Liver (tissue), 9 donors: ENCODE results near the gene DNMT1. TPM values are rescaled to one million over a fixed set of nuclear protein-coding genes. Genes with fewer than 3 reads are reported as not detected.
"Not testable (repeated sequence)": the region's sequence is repeated elsewhere in the genome, so short reads cannot be mapped to it uniquely, and the experiment has no call there.

Source experiments
- DNase-seq: peaks from one replicate; pipeline ENCODE4 v3.0.0-alpha.2; 2017; ENCODE audit warnings: low spot score
- H3K27ac ChIP-seq, 2 donors: one replicate each; pipeline ENCODE4 v1.7.0; 2013; ENCODE audit warnings: inconsistent platforms in 2 of 2, low read length in 2 of 2, control low read depth in 1 of 2, low read depth in 1 of 2, mild to moderate bottlenecking in 1 of 2
- H3K27me3 ChIP-seq, 4 donors: one replicate each; pipeline versions ENCODE4 v1.6.1 to v1.7.0; 2013; ENCODE audit warnings: low read length in 3 of 4, inconsistent platforms in 1 of 4, mild to moderate bottlenecking in 1 of 4, moderate library complexity in 1 of 4; ENCODE audit not compliant: control insufficient read depth in 4 of 4, insufficient read depth in 4 of 4
- H3K36me3 ChIP-seq, 4 donors: one replicate each; pipeline versions ENCODE4 v1.6.1 to v1.7.0; 2013; ENCODE audit warnings: low read length in 3 of 4, mild to moderate bottlenecking in 3 of 4, low read depth in 1 of 4, moderate library complexity in 1 of 4; ENCODE audit not compliant: control insufficient read depth in 4 of 4, insufficient read depth in 3 of 4
- H3K4me1 ChIP-seq, 4 donors: one replicate each; pipeline versions ENCODE4 v1.6.1 to v1.7.0; 2013; ENCODE audit warnings: low read length in 3 of 4, mild to moderate bottlenecking in 3 of 4, moderate library complexity in 1 of 4; ENCODE audit not compliant: control insufficient read depth in 4 of 4, insufficient read depth in 4 of 4
- H3K4me3 ChIP-seq, 3 donors: one replicate each; pipeline versions ENCODE4 v1.6.1 to v1.7.0; 2013; ENCODE audit warnings: low read length in 3 of 3, control low read depth in 1 of 3, low read depth in 1 of 3, mild to moderate bottlenecking in 1 of 3
- H3K9ac ChIP-seq, 2 donors: one replicate each; pipeline ENCODE4 v1.7.0; 2013; ENCODE audit warnings: low read length in 2 of 2, mild to moderate bottlenecking in 2 of 2, moderate library complexity in 2 of 2, control low read depth in 1 of 2, low read depth in 1 of 2
- H3K9me3 ChIP-seq, 4 donors: one replicate each; pipeline versions ENCODE4 v1.6.1 to v1.7.0; 2013; ENCODE audit warnings: low read length in 3 of 4; ENCODE audit not compliant: control insufficient read depth in 4 of 4
- EGR1 ChIP-seq, 2 donors: IDR thresholded peaks; 2 replicates each; pipeline ENCODE4 v1.6.1; 2016 to 2018; ENCODE audit warnings: antibody characterized with exemption in 2 of 2, low read depth in 2 of 2
- FOXA1 ChIP-seq: IDR thresholded peaks from 2 replicates; pipeline ENCODE4 v1.6.1; 2016; ENCODE audit warnings: antibody characterized with exemption
- FOXA2 ChIP-seq: IDR thresholded peaks from 2 replicates; pipeline ENCODE4 v1.6.1; 2016; ENCODE audit warnings: antibody characterized with exemption
- GABPA ChIP-seq, 2 donors: IDR thresholded peaks in 1 of 2; conservative IDR thresholded peaks in 1 of 2; 2 replicates each; pipeline ENCODE4 v1.6.1; 2016; ENCODE audit warnings: antibody characterized with exemption in 2 of 2, mild to moderate bottlenecking in 1 of 2, moderate library complexity in 1 of 2
- HNF4A ChIP-seq, 2 donors: conservative IDR thresholded peaks; 2 replicates each; pipeline ENCODE4 v1.6.1; 2016; ENCODE audit warnings: antibody characterized with exemption in 2 of 2, mild to moderate bottlenecking in 2 of 2
- HNF4G ChIP-seq: IDR thresholded peaks from 2 replicates; pipeline ENCODE4 v1.6.1; 2016; ENCODE audit warnings: antibody characterized with exemption
- JUND ChIP-seq, 2 donors: IDR thresholded peaks; 2 replicates each; pipeline ENCODE4 v1.6.1; 2016; ENCODE audit warnings: antibody characterized with exemption in 2 of 2
- NR2F2 ChIP-seq: IDR thresholded peaks from 2 replicates; pipeline ENCODE4 v1.6.1; 2016; ENCODE audit warnings: antibody characterized with exemption
- RAD21 ChIP-seq, 2 donors: IDR thresholded peaks; 2 replicates each; pipeline ENCODE4 v1.6.1; 2016; ENCODE audit warnings: antibody characterized with exemption in 2 of 2, mild to moderate bottlenecking in 2 of 2
- RXRA ChIP-seq, 2 donors: IDR thresholded peaks; 2 replicates each; pipeline ENCODE4 v1.6.1; 2017 to 2018; ENCODE audit warnings: antibody characterized with exemption in 2 of 2, mild to moderate bottlenecking in 1 of 2
- SP1 ChIP-seq: IDR thresholded peaks from 2 replicates; pipeline ENCODE4 v1.6.1; 2018; ENCODE audit warnings: antibody characterized with exemption, mild to moderate bottlenecking
- TAF1 ChIP-seq: conservative IDR thresholded peaks from 2 replicates; pipeline ENCODE4 v1.6.1; 2016; ENCODE audit warnings: antibody characterized with exemption, mild to moderate bottlenecking
- YY1 ChIP-seq: IDR thresholded peaks from 2 replicates; pipeline ENCODE4 v1.6.1; 2016; ENCODE audit warnings: antibody characterized with exemption, mild to moderate bottlenecking
- whole genome bisulfite sequencing: extraction: QIAGEN DNeasy Blood & Tissue Kit; methylation state at CpG from one replicate; pipeline ENCODE4 v1.1.7; 2013; 5-methylcytosine and 5-hydroxymethylcytosine counted together
- polyA plus RNA-seq, 2 donors: library from polyadenylated mRNA; stranded (reverse) in 1 of 2; unstranded in 1 of 2; fragments of 200-250 nt in 1 of 2; fragments of >200 nt in 1 of 2; fragmentation: Nextera tagmentation in 1 of 2; extraction: Ambion mirVana in 1 of 2; gene quantifications; one replicate each; pipeline versions ENCODE4 v1.2.1 to v1.2.3, GENCODE V29; 2013 to 2015
- total RNA-seq, 2 donors: library from RNA; depleted of rRNA; stranded (reverse); fragments of >200 nt; gene quantifications; one replicate each; pipeline ENCODE4 v1.2.3, GENCODE V29; 2014
- TF ChIP-seq, protein P1 (sequence below): IDR thresholded peaks from 2 replicates; pipeline ENCODE4 v1.6.1; 2016; ENCODE audit warnings: antibody characterized with exemption
- TF ChIP-seq, protein P2 (sequence below): IDR thresholded peaks from 2 replicates; pipeline ENCODE4 v1.6.1; 2016; ENCODE audit warnings: antibody characterized with exemption
- TF ChIP-seq, protein P3 (sequence below): fragments of 150-350 bp; IDR thresholded peaks from 2 replicates; pipeline ENCODE4 v1.5.1; 2017; ENCODE audit warnings: improper control_type of control experiment, low read depth, low read length; ENCODE audit not compliant: missing input control
- TF ChIP-seq, protein P4 (sequence below): IDR thresholded peaks from 2 replicates; pipeline ENCODE4 v1.6.1; 2016; ENCODE audit warnings: antibody characterized with exemption, mild to moderate bottlenecking
- TF ChIP-seq, protein P5 (sequence below): IDR thresholded peaks from 2 replicates; pipeline ENCODE4 v1.6.1; 2016; ENCODE audit warnings: antibody characterized with exemption
- donor health status: healthy.
- donor health status: healthy.
- donor health status: healthy.
- donor health status: healthy.
- donor health status: healthy.

Gene DNMT1
- total and polyA plus RNA-seq, 4 donors, result 8.7 to 47.1 (median 20.0) TPM

DNA sequence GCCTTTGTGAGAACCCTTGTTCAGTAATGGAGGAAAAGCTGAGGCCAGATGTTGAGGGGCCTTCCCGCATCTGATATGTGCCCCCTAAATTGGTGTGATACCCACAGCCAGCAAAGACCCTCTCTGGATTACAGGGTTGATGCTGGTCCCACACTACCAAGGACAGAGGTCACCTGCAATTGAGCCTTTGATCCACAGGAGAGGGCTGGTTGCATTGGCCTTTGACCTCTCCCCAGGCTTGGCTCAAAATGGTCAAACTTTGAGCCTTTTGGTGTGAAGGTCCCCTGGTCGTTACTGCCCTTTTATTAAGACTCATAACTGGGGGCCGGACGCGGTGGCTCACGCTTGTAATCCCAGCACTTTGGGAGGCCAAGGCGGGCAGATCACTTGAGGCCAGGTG, 48.9 kb upstream of the DNMT1 start:
- DNase-seq, result no peak
- Histone ChIP-seq H3K9me3 (no peaks in the 10 kb centered on the region), H3K36me3 (no peaks in the 10 kb centered on the region), H3K4me1 (peaks cover 4 to 12% (median 10%) of the 10 kb centered on the region in 4 donors), H3K9ac (no peak overlapping the region), H3K27ac (no peak overlapping the region), H3K27me3 (no peaks in the 10 kb centered on the region), H3K4me3 (no peak overlapping the region)
- TF ChIP-seq TAF1 (no peak), HNF4A (conservative IDR thresholded peaks at IDR 0.05) (peak; percentile 37 to 56), NR2F2 (peak; percentile 48), YY1 (no peak), FOXA2 (no peak)
- TF ChIP-seq, protein P1, sequence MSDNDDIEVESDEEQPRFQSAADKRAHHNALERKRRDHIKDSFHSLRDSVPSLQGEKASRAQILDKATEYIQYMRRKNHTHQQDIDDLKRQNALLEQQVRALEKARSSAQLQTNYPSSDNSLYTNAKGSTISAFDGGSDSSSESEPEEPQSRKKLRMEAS, result no peak
- WGBS, result 85% methylated on average over 7 of the region's 7 CpGs

DNA sequence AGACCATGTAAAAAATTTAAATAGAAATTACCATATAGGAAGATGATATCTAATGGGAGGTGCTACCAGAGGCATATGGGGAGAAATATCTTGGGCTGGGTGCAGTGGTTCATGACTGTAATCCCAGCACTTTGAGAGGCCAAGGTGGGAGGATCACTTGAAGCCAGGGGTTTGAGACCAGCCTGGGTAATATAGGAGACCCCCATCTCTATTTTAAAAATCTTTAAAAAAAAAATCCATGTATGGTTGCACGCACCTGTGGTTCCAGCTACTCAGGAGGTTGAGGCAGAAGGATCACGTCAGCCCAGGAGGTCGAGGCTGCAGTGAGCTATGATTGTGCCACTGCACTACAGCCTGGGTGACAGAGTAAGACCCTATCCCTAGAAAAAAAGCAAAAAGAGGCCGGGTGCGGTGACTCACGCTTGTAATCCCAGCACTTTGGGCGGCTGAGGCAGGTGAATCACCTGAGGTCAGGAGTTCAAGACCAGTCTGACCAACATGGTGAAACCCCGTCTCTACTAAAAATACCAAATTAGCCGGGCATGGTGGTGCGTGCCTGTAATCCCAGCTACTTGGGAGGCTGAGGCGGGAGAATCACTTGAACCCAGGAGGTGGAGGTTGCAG, 47.2 kb upstream of the DNMT1 start:
- not testable (repeated sequence) for H3K27ac ChIP-seq, H3K9me3 ChIP-seq, H3K4me3 ChIP-seq, H3K36me3 ChIP-seq, H3K9ac ChIP-seq, DNase-seq, H3K27me3 ChIP-seq
- peaks cover 8 to 20% (median 13%) of the 10 kb centered on the region in 4 donors for H3K4me1 ChIP-seq
- WGBS, result 94% methylated on average over 11 of the region's 11 CpGs

DNA sequence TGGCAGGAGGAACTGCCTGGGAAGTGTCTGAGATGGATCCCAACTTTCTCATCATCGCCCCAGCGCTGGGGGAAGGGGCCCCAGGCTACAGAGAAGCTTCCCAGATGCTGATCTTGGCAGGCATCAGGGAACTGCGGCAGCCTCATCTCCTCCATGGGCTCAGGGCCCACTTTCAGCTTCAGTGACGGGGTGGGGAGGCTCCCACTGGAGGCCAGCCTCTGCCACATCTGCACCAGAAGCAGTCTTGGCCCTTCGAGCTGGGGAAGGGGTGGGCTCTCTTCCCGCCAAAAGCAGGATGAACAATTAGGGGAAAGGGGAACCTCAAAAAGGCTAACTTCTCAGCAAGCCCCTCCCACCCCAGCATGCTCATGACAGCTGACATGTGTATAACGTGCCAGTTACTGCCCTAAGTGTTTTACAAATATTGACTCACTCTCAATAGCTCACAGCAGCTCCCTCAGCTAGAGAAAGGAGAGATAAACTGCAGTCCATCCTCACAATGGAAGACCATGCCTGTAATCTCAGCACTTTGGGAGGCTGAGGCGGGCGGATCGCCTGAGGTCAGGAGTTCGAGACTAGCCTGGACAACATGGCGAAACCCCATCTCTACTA, 43.5 kb upstream of the DNMT1 start:
- Histone ChIP-seq H3K9ac (no peak overlapping the region), H3K27ac (peak overlapping the region; percentile 66 to 85), H3K4me3 (no peak overlapping the region), H3K36me3 (no peaks in the 10 kb centered on the region), H3K9me3 (no peaks in the 10 kb centered on the region), H3K4me1 (peaks cover 4 to 25% (median 13%) of the 10 kb centered on the region in 4 donors), H3K27me3 (no peaks in the 10 kb centered on the region)
- WGBS, result 45% methylated on average over 12 of the region's 12 CpGs
- DNase-seq, result no peak
- peak; percentile 41 for TF ChIP-seq FOXA2
- TF ChIP-seq FOXA1, result no peak
- TF ChIP-seq, protein P1, result no peak
- TF ChIP-seq RXRA (IDR thresholded peaks at IDR 0.05), result peak; percentile 14 to 74
- TF ChIP-seq YY1, result peak; percentile 56
- TF ChIP-seq, protein P2, sequence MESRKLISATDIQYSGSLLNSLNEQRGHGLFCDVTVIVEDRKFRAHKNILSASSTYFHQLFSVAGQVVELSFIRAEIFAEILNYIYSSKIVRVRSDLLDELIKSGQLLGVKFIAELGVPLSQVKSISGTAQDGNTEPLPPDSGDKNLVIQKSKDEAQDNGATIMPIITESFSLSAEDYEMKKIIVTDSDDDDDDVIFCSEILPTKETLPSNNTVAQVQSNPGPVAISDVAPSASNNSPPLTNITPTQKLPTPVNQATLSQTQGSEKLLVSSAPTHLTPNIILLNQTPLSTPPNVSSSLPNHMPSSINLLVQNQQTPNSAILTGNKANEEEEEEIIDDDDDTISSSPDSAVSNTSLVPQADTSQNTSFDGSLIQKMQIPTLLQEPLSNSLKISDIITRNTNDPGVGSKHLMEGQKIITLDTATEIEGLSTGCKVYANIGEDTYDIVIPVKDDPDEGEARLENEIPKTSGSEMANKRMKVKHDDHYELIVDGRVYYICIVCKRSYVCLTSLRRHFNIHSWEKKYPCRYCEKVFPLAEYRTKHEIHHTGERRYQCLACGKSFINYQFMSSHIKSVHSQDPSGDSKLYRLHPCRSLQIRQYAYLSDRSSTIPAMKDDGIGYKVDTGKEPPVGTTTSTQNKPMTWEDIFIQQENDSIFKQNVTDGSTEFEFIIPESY, result no peak
- no peak for TF ChIP-seq HNF4G
- TF ChIP-seq GABPA (IDR thresholded peaks at IDR 0.05 in 1 of 2, conservative IDR thresholded peaks at IDR 0.05 in 1 of 2), result peak in 1 of 2 donors; percentile 27
- no peak for TF ChIP-seq NR2F2
- TF ChIP-seq, protein P3, sequence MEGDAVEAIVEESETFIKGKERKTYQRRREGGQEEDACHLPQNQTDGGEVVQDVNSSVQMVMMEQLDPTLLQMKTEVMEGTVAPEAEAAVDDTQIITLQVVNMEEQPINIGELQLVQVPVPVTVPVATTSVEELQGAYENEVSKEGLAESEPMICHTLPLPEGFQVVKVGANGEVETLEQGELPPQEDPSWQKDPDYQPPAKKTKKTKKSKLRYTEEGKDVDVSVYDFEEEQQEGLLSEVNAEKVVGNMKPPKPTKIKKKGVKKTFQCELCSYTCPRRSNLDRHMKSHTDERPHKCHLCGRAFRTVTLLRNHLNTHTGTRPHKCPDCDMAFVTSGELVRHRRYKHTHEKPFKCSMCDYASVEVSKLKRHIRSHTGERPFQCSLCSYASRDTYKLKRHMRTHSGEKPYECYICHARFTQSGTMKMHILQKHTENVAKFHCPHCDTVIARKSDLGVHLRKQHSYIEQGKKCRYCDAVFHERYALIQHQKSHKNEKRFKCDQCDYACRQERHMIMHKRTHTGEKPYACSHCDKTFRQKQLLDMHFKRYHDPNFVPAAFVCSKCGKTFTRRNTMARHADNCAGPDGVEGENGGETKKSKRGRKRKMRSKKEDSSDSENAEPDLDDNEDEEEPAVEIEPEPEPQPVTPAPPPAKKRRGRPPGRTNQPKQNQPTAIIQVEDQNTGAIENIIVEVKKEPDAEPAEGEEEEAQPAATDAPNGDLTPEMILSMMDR, result no peak
- TF ChIP-seq HNF4A (conservative IDR thresholded peaks at IDR 0.05), result peak; percentile 19 to 44
- TF ChIP-seq EGR1 (IDR thresholded peaks at IDR 0.05; ENCODE audit: low read depth in 2 of 2), result no peak
- TF ChIP-seq, protein P4, sequence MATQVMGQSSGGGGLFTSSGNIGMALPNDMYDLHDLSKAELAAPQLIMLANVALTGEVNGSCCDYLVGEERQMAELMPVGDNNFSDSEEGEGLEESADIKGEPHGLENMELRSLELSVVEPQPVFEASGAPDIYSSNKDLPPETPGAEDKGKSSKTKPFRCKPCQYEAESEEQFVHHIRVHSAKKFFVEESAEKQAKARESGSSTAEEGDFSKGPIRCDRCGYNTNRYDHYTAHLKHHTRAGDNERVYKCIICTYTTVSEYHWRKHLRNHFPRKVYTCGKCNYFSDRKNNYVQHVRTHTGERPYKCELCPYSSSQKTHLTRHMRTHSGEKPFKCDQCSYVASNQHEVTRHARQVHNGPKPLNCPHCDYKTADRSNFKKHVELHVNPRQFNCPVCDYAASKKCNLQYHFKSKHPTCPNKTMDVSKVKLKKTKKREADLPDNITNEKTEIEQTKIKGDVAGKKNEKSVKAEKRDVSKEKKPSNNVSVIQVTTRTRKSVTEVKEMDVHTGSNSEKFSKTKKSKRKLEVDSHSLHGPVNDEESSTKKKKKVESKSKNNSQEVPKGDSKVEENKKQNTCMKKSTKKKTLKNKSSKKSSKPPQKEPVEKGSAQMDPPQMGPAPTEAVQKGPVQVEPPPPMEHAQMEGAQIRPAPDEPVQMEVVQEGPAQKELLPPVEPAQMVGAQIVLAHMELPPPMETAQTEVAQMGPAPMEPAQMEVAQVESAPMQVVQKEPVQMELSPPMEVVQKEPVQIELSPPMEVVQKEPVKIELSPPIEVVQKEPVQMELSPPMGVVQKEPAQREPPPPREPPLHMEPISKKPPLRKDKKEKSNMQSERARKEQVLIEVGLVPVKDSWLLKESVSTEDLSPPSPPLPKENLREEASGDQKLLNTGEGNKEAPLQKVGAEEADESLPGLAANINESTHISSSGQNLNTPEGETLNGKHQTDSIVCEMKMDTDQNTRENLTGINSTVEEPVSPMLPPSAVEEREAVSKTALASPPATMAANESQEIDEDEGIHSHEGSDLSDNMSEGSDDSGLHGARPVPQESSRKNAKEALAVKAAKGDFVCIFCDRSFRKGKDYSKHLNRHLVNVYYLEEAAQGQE, result peak; percentile 36
- no peak for TF ChIP-seq RAD21 (IDR thresholded peaks at IDR 0.05)
- no peak for TF ChIP-seq TAF1
- TF ChIP-seq, protein P5, sequence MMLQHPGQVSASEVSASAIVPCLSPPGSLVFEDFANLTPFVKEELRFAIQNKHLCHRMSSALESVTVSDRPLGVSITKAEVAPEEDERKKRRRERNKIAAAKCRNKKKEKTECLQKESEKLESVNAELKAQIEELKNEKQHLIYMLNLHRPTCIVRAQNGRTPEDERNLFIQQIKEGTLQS, result no peak
- peak; percentile 51 for TF ChIP-seq SP1
- no peak for TF ChIP-seq JUND (IDR thresholded peaks at IDR 0.05)
